Activated CD4-positive, alpha-beta memory T cell treated with anti-CD3 and anti-CD28 coated beads for 36 hours (primary cell): ENCODE results near the gene MYO3B. TPM values are rescaled to one million over a fixed set of nuclear protein-coding genes. Genes with fewer than 3 reads are reported as not detected.

Source experiments
- CTCF ChIA-PET: fragments of 350-600 bp; sonication (Branson Sonifier 250); formaldehyde crosslinking; loops from one replicate; lab custom pipeline; 2021; ENCODE audit warnings: antibody characterized with exemption, inconsistent platforms; lab: Charles Lee
- POLR2A ChIA-PET: fragments of 350-600 bp; sonication (Branson Sonifier 250); formaldehyde crosslinking; loops from one replicate; lab custom pipeline; 2021; ENCODE audit warnings: antibody characterized with exemption; lab: Charles Lee
- DNase-seq: peaks from one replicate; pipeline ENCODE4 v3.0.0-alpha.2; 2020
- H3K27ac Mint-ChIP-seq: one replicate; pipeline ENCODE4 v1.8.0; 2021; ENCODE audit warnings: mixed read lengths
- H3K27me3 Mint-ChIP-seq: one replicate; pipeline ENCODE4 v1.8.0; 2021; ENCODE audit warnings: mixed read lengths
- H3K36me3 Mint-ChIP-seq: one replicate; pipeline ENCODE4 v1.8.0; 2021; ENCODE audit warnings: mixed read lengths
- H3K4me1 Mint-ChIP-seq: one replicate; pipeline ENCODE4 v1.8.0; 2021; ENCODE audit warnings: low read depth, mixed read lengths
- H3K4me3 Mint-ChIP-seq: one replicate; pipeline ENCODE4 v1.8.0; 2021; ENCODE audit warnings: mild to moderate bottlenecking, mixed read lengths
- H3K9me3 Mint-ChIP-seq: one replicate; pipeline ENCODE4 v1.8.0; 2021; ENCODE audit warnings: mixed read lengths
- intact Hi-C: fragments of 100-400 bp; cut with micrococcal nuclease; formaldehyde crosslinking; loops from one replicate; pipeline ENCODE4 v1.15.1; 2023
- total RNA-seq, 2 experiments: library from RNA; stranded (reverse); gene quantifications; one replicate each; pipeline ENCODE4 v1.2.3, GENCODE V29; 2021

The MYO3B gene
- total RNA-seq, 2 experiments from 2014 or later, result 0.48 TPM

GRCh38 chr2:170247882-170248393 is 70.0 kb downstream of the MYO3B start:
- no peak overlapping the region for H3K4me3 Mint-ChIP-seq
- intact Hi-C loops, result no loop called here
- H3K36me3 Mint-ChIP-seq, result no peaks in the 10 kb centered on the region
- no peak overlapping the region for H3K27ac Mint-ChIP-seq
- no peaks in the 10 kb centered on the region for H3K4me1 Mint-ChIP-seq
- peaks cover 18% of the 10 kb centered on the region for H3K27me3 Mint-ChIP-seq
- H3K9me3 Mint-ChIP-seq, result no peaks in the 10 kb centered on the region
- DNase-seq, result no peak
- ChIA-PET CTCF (no interaction called here), POLR2A (no interaction called here)

GRCh38 chr2:170248574-170249393 is 70.8 kb downstream of the MYO3B start:
- Mint-ChIP-seq H3K4me3 (no peak overlapping the region), H3K9me3 (no peaks in the 10 kb centered on the region), H3K27me3 (peaks cover 18% of the 10 kb centered on the region), H3K36me3 (no peaks in the 10 kb centered on the region), H3K27ac (no peak overlapping the region), H3K4me1 (no peaks in the 10 kb centered on the region)
- CTCF ChIA-PET, result no interaction called here
- intact Hi-C loops, result no loop called here
- no peak for DNase-seq
- POLR2A ChIA-PET, result no interaction called here

GRCh38 chr2:170249761-170250160 is 71.8 kb downstream of the MYO3B start:
- H3K27me3 Mint-ChIP-seq, result peaks cover 15% of the 10 kb centered on the region
- CTCF ChIA-PET, result interaction anchor here (0.6 to 0.9 kb wide), 2 partner anchors 74 to 623 kb away, joined by 3 read pairs; no protein-coding TSS in a partner anchor
- intact Hi-C loops, result no loop called here
- no peak for DNase-seq
- no peak overlapping the region for H3K4me3 Mint-ChIP-seq
- POLR2A ChIA-PET, result no interaction called here
- no peak overlapping the region for H3K27ac Mint-ChIP-seq
- H3K4me1 Mint-ChIP-seq, result no peaks in the 10 kb centered on the region
- no peaks in the 10 kb centered on the region for H3K36me3 Mint-ChIP-seq
- H3K9me3 Mint-ChIP-seq, result no peaks in the 10 kb centered on the region

GRCh38 chr2:170250584-170250983 is 72.6 kb downstream of the MYO3B start:
- intact Hi-C loops, result no loop called here
- H3K4me1 Mint-ChIP-seq, result no peaks in the 10 kb centered on the region
- no peak overlapping the region for H3K4me3 Mint-ChIP-seq
- POLR2A ChIA-PET, result no interaction called here
- H3K27ac Mint-ChIP-seq, result no peak overlapping the region
- CTCF ChIA-PET, result interaction anchor here (0.9 kb wide), 1 partner anchor 623 kb away, joined by 3 read pairs; no protein-coding TSS in a partner anchor
- no peak for DNase-seq
- H3K27me3 Mint-ChIP-seq, result peaks cover 19% of the 10 kb centered on the region
- H3K9me3 Mint-ChIP-seq, result no peaks in the 10 kb centered on the region
- H3K36me3 Mint-ChIP-seq, result no peaks in the 10 kb centered on the region

- no peak for DNase-seq
- Mint-ChIP-seq H3K9me3 (no peaks in the 10 kb centered on the region), H3K27ac (no peak overlapping the region), H3K4me1 (no peaks in the 10 kb centered on the region), H3K27me3 (peaks cover 21% of the 10 kb centered on the region), H3K4me3 (no peak overlapping the region), H3K36me3 (no peaks in the 10 kb centered on the region)
- ChIA-PET POLR2A (no interaction called here), CTCF (no interaction called here)
- intact Hi-C loops, result no loop called here
Observed at GRCh38 chr2:170252414-170252813, 74.5 kb downstream of the MYO3B start.

GRCh38 chr2:170253721-170254230 is 75.8 kb downstream of the MYO3B start:
- DNase-seq, result no peak
- Mint-ChIP-seq H3K4me3 (no peak overlapping the region), H3K27ac (no peak overlapping the region), H3K36me3 (no peaks in the 10 kb centered on the region), H3K27me3 (peaks cover 21% of the 10 kb centered on the region), H3K4me1 (no peaks in the 10 kb centered on the region), H3K9me3 (no peaks in the 10 kb centered on the region)
- ChIA-PET CTCF (no interaction called here), POLR2A (no interaction called here)
- intact Hi-C loops, result no loop called here

- DNase-seq, result no peak
- ChIA-PET POLR2A (no interaction called here), CTCF (no interaction called here)
- Mint-ChIP-seq H3K4me1 (no peaks in the 10 kb centered on the region), H3K9me3 (no peaks in the 10 kb centered on the region), H3K27ac (no peak overlapping the region), H3K27me3 (peaks cover 21% of the 10 kb centered on the region), H3K36me3 (no peaks in the 10 kb centered on the region), H3K4me3 (no peak overlapping the region)
- intact Hi-C loops, result no loop called here
Observed at GRCh38 chr2:170254293-170254732, 76.4 kb downstream of the MYO3B start.

- Mint-ChIP-seq H3K9me3 (no peaks in the 10 kb centered on the region), H3K27ac (no peak overlapping the region), H3K4me1 (no peaks in the 10 kb centered on the region), H3K4me3 (no peak overlapping the region), H3K27me3 (peaks cover 16% of the 10 kb centered on the region), H3K36me3 (no peaks in the 10 kb centered on the region)
- ChIA-PET POLR2A (no interaction called here), CTCF (no interaction called here)
- DNase-seq, result no peak
- intact Hi-C loops, result no loop called here
Observed at GRCh38 chr2:170255137-170255536, 77.2 kb downstream of the MYO3B start.

- intact Hi-C loops, result no loop called here
- no peak overlapping the region for H3K27ac Mint-ChIP-seq
- POLR2A ChIA-PET, result no interaction called here
- CTCF ChIA-PET, result interaction anchor here (0.7 kb wide), 1 partner anchor 1274 kb away, joined by 3 read pairs; no protein-coding TSS in a partner anchor
- no peaks in the 10 kb centered on the region for H3K36me3 Mint-ChIP-seq
- H3K9me3 Mint-ChIP-seq, result no peaks in the 10 kb centered on the region
- no peak for DNase-seq
- no peak overlapping the region for H3K4me3 Mint-ChIP-seq
- peaks cover 16% of the 10 kb centered on the region for H3K27me3 Mint-ChIP-seq
- H3K4me1 Mint-ChIP-seq, result no peaks in the 10 kb centered on the region
Observed at GRCh38 chr2:170255971-170256370, 78.0 kb downstream of the MYO3B start.

- Mint-ChIP-seq H3K27me3 (peaks cover 12% of the 10 kb centered on the region), H3K27ac (no peak overlapping the region), H3K9me3 (no peaks in the 10 kb centered on the region), H3K4me1 (no peaks in the 10 kb centered on the region), H3K4me3 (no peak overlapping the region), H3K36me3 (no peaks in the 10 kb centered on the region)
- intact Hi-C loops, result no loop called here
- DNase-seq, result no peak
- ChIA-PET POLR2A (no interaction called here), CTCF (no interaction called here)
Observed at GRCh38 chr2:170258382-170258781, 80.4 kb downstream of the MYO3B start.

- ChIA-PET POLR2A (no interaction called here), CTCF (no interaction called here)
- no peak for DNase-seq
- Mint-ChIP-seq H3K4me1 (no peaks in the 10 kb centered on the region), H3K36me3 (no peaks in the 10 kb centered on the region), H3K4me3 (no peak overlapping the region), H3K9me3 (no peaks in the 10 kb centered on the region), H3K27me3 (peaks cover 6% of the 10 kb centered on the region), H3K27ac (no peak overlapping the region)
- intact Hi-C loops, result no loop called here
Observed at GRCh38 chr2:170260188-170260587, 82.2 kb downstream of the MYO3B start.

- intact Hi-C loops, result no loop called here
Observed at GRCh38 chr2:170261566-170261965, 83.6 kb downstream of the MYO3B start.

More at GRCh38 chr2:170261566-170261965, 83.6 kb downstream of the MYO3B start:
- Mint-ChIP-seq H3K4me1 (no peaks in the 10 kb centered on the region), H3K4me3 (no peak overlapping the region), H3K27me3 (peaks cover 1% of the 10 kb centered on the region), H3K36me3 (no peaks in the 10 kb centered on the region), H3K9me3 (no peaks in the 10 kb centered on the region), H3K27ac (no peak overlapping the region)
- ChIA-PET CTCF (interaction anchor here (0.7 kb wide), 1 partner anchor 27 kb away, joined by 3 read pairs; no protein-coding TSS in a partner anchor), POLR2A (interaction anchor here (1.1 kb wide), 1 partner anchor 643 kb away, joined by 3 read pairs; no protein-coding TSS in a partner anchor)
- no peak for DNase-seq
